K562 (cell line): ENCODE measurements around the gene NUP43. TPM values are rescaled to one million over a fixed set of nuclear protein-coding genes. Genes with fewer than 3 reads are reported as not detected.

Experiments
- BMI1 ChIP-seq: fragments of 150-350 bp; IDR thresholded peaks from 2 replicates; pipeline ENCODE4 v1.6.1; 2014; ENCODE audit warnings: low read length
- E4F1 ChIP-seq: fragments of 250-450 bp; sonication (Bioruptor Pico); IDR thresholded peaks from 2 replicates; pipeline ENCODE4 v1.5.0; 2021; ENCODE audit warnings: mild to moderate bottlenecking, borderline replicate concordance
- ELF2 ChIP-seq: fragments of 250-450 bp; sonication (Bioruptor Pico); IDR thresholded peaks from 2 replicates; pipeline ENCODE4 v1.5.0; 2021; ENCODE audit warnings: mild to moderate bottlenecking
- EP400 ChIP-seq: fragments of 450-650 bp; IDR thresholded peaks from 2 replicates; pipeline ENCODE4 v1.6.1; 2017; ENCODE audit warnings: antibody characterized with exemption, mild to moderate bottlenecking, moderate library complexity
- KAT8 ChIP-seq: fragments of 450-650 bp; IDR thresholded peaks from 2 replicates; pipeline ENCODE4 v1.6.1; 2016; ENCODE audit warnings: low read depth, mild to moderate bottlenecking
- MAFF ChIP-seq: IDR thresholded peaks from 2 replicates; pipeline ENCODE4 v1.6.1; 2012; ENCODE audit warnings: low read length, improper control_type of control experiment
- MEF2A ChIP-seq: IDR thresholded peaks from 2 replicates; pipeline ENCODE4 v1.6.1; 2011; ENCODE audit warnings: low read depth, mild to moderate bottlenecking, low read length, moderate library complexity; ENCODE audit not compliant: control insufficient read depth
- NCOA2 ChIP-seq, 2 experiments: fragments of 450-650 bp; IDR thresholded peaks; 2 replicates each; pipeline ENCODE4 v1.6.1; 2018; ENCODE audit warnings: mild to moderate bottlenecking in 2 of 2, moderate library complexity in 1 of 2; ENCODE audit not compliant: partially characterized antibody in 2 of 2
- NR4A1 ChIP-seq, 2 experiments: fragments of 250-450 bp in 1 of 2; fragments of 450-650 bp in 1 of 2; sonication (Bioruptor Pico) in 1 of 2; IDR thresholded peaks; 2 replicates each; pipeline versions ENCODE4 v1.4.0 to v1.6.1; 2016 to 2020; ENCODE audit warnings: mild to moderate bottlenecking in 2 of 2, missing compliant biosample characterization in 1 of 2, missing genetic modification characterization in 1 of 2, moderate library complexity in 1 of 2
- RREB1 ChIP-seq: fragments of 250-450 bp; sonication (Bioruptor Pico); IDR thresholded peaks from 2 replicates; pipeline ENCODE4 v1.4.0; 2020
- SNIP1 ChIP-seq: fragments of 450-650 bp; IDR thresholded peaks from 2 replicates; pipeline ENCODE4 v1.7.1; 2017; ENCODE audit warnings: low read depth, mild to moderate bottlenecking
- TBL1XR1 ChIP-seq, 2 experiments: IDR thresholded peaks; 2 replicates each; pipeline ENCODE4 v1.6.1; 2012; ENCODE audit warnings: improper control_type of control experiment in 2 of 2, low read length in 2 of 2, mild to moderate bottlenecking in 1 of 2
- TRIM24 ChIP-seq, 2 experiments: fragments of 450-650 bp; IDR thresholded peaks; 2 replicates each; pipeline ENCODE4 v1.6.1; 2016
- ZKSCAN1 ChIP-seq: fragments of 150-350 bp; IDR thresholded peaks from 2 replicates; pipeline ENCODE4 v1.6.1; 2016; ENCODE audit warnings: low read depth, low read length
- ZKSCAN8 ChIP-seq: fragments of 200-800 bp; sonication (Bioruptor generic); IDR thresholded peaks from 2 replicates; pipeline ENCODE4 v1.6.1; 2016; ENCODE audit warnings: missing genetic modification characterization, missing compliant biosample characterization
- ZNF561 ChIP-seq: fragments of 450-650 bp; formaldehyde crosslinking; conservative IDR thresholded peaks from 2 replicates; pipeline ENCODE4 v1.4.0; 2020; ENCODE audit warnings: mild to moderate bottlenecking, moderate library complexity
- polyA plus RNA-seq, 8 experiments: library from polyadenylated mRNA; depleted of rRNA in 4 of 8; stranded (reverse) in 5 of 8; unstranded in 3 of 8; fragments of >200 nt; fragmentation: Nextera tagmentation in 2 of 8; fragmentation: Illumina TruSeq in 1 of 8; extraction: Ambion mirVana in 2 of 8; extraction: Trizol in 1 of 8; gene quantifications; 2 replicates each; pipeline versions ENCODE4 v1.2.1 to v1.2.3, GENCODE V29; 2011 to 2014; ENCODE audit warnings: inconsistent platforms in 1 of 8, missing spikeins in 1 of 8
- total RNA-seq, 7 experiments: library from RNA; depleted of rRNA in 6 of 7; stranded (reverse); fragments of >200 nt in 6 of 7; fragmentation: Illumina TruSeq in 2 of 7; extraction: Trizol in 2 of 7; gene quantifications; 2 replicates each; pipeline versions ENCODE4 v1.2.1 to v1.2.3, GENCODE V29; 2011 to 2021; ENCODE audit warnings: low replicate concordance in 1 of 7
- TF ChIP-seq, protein P1 (sequence below): IDR thresholded peaks from 3 replicates; pipeline ENCODE4 v1.6.1; 2011; ENCODE audit warnings: borderline replicate concordance, mild to moderate bottlenecking; ENCODE audit not compliant: insufficient read length, insufficient read depth
- TF ChIP-seq, protein P2 (sequence below): fragments of 450-650 bp; IDR thresholded peaks from 2 replicates; pipeline ENCODE4 v1.6.1; 2016; ENCODE audit warnings: missing biosample characterization, missing genetic modification characterization

Gene NUP43
- total and polyA plus RNA-seq, 9 of the 15 experiments (the other 6 are each of a cell fraction or from before 2014, with no cell fraction given): 28.9 to 136 (median 67.4) TPM

- TF ChIP-seq RREB1 (CRISPR knock-in tag) (no peak), SNIP1 (no peak), TBL1XR1 (IDR thresholded peaks at IDR 0.05; ENCODE audit: low read length in 2 of 2) (no peak), ELF2 (CRISPR knock-in tag) (no peak; the same call in none of the 2 replicates), MEF2A (no peak), BMI1 (no peak), TRIM24 (IDR thresholded peaks at IDR 0.05) (no peak), ZNF561 (CRISPR knock-in tag) (no peak), KAT8 (no peak), E4F1 (no peak), ZKSCAN8 (0 out of 2 replicates have a peak, but pooled peaks have one; percentile 23), ZKSCAN1 (peak; percentile 99), EP400 (no peak; the same call in 1 of the 2 replicates), NR4A1 (CRISPR knock-in tag; IDR thresholded peaks at IDR 0.05) (no peak), NR4A1 (tag; IDR thresholded peaks at IDR 0.05) (no peak), NCOA2 (IDR thresholded peaks at IDR 0.05; ENCODE audit: partially characterized antibody in 2 of 2) (peak in 1 of 2 experiments; percentile 17), MAFF (0 out of 2 replicates have a peak, but pooled peaks have one; percentile 1)
- TF ChIP-seq, protein P1, sequence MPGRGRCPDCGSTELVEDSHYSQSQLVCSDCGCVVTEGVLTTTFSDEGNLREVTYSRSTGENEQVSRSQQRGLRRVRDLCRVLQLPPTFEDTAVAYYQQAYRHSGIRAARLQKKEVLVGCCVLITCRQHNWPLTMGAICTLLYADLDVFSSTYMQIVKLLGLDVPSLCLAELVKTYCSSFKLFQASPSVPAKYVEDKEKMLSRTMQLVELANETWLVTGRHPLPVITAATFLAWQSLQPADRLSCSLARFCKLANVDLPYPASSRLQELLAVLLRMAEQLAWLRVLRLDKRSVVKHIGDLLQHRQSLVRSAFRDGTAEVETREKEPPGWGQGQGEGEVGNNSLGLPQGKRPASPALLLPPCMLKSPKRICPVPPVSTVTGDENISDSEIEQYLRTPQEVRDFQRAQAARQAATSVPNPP: no peak
- TF ChIP-seq, protein P2, sequence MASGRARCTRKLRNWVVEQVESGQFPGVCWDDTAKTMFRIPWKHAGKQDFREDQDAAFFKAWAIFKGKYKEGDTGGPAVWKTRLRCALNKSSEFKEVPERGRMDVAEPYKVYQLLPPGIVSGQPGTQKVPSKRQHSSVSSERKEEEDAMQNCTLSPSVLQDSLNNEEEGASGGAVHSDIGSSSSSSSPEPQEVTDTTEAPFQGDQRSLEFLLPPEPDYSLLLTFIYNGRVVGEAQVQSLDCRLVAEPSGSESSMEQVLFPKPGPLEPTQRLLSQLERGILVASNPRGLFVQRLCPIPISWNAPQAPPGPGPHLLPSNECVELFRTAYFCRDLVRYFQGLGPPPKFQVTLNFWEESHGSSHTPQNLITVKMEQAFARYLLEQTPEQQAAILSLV (tag): no peak
These were observed 18.4 kb downstream of the NUP43 start (continued) for GRCh38 chr6:149727793-149728498.
